Progenitor cell of endocrine pancreas (in vitro differentiated cells): ENCODE measurements around the gene RFC2. TPM values are rescaled to one million over a fixed set of nuclear protein-coding genes. Genes with fewer than 3 reads are reported as not detected.

ENCODE experiments used
- DNase-seq: peaks from one replicate; pipeline ENCODE4 v3.0.0; 2021; ENCODE audit warnings: low spot score; ENCODE audit not compliant: unreplicated experiment
- H3K27ac Mint-ChIP-seq: 2 replicates; pipeline ENCODE4 v1.8.0; 2021; ENCODE audit warnings: mild to moderate bottlenecking, moderate library complexity, mixed read lengths
- H3K27me3 Mint-ChIP-seq: 2 replicates; pipeline ENCODE4 v1.8.0; 2021; ENCODE audit warnings: mixed read lengths
- H3K36me3 Mint-ChIP-seq: 2 replicates; pipeline ENCODE4 v1.8.0; 2022; ENCODE audit warnings: mixed read lengths; ENCODE audit not compliant: insufficient read depth
- H3K4me1 Mint-ChIP-seq: 2 replicates; pipeline ENCODE4 v1.8.0; 2021; ENCODE audit warnings: low read depth, mixed read lengths
- H3K4me3 Mint-ChIP-seq: 2 replicates; pipeline ENCODE4 v1.8.0; 2021; ENCODE audit warnings: low read depth, mild to moderate bottlenecking, moderate library complexity, mixed read lengths
- H3K9me3 Mint-ChIP-seq: 2 replicates; pipeline ENCODE4 v1.8.0; 2021; ENCODE audit warnings: low read depth, mixed read lengths
- total RNA-seq: library from RNA; stranded (reverse); gene quantifications from 2 replicates; pipeline ENCODE4 v1.2.1, GENCODE V29; 2021
- TF ChIP-seq, protein P1 (sequence below): fragments of 200-600 bp; sonication (generic); IDR thresholded peaks from one replicate; pipeline ENCODE4 v1.5.0; 2021; ENCODE audit warnings: antibody characterized with exemption, mild to moderate bottlenecking; ENCODE audit not compliant: unreplicated experiment

RFC2 gene
- total RNA-seq, 1 donor from 2014 or later, result 42.1 TPM

DNA sequence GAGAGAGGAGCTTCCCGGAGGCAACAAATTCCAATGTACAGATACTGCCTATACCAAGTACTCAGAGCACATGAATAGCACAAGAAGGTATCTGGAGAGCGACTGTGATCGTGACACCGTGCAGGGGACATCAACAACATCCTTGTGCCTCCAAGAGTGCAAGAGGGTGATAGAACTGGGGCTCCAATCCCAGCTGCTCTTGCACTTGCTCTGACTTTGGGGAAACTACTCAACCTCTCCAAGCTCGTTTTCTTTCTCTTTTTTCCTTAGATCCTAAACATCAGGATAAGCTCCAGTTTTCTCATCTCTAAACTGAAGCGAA, 12.1 kb downstream of the RFC2 start:
- Mint-ChIP-seq H3K27ac (no peak overlapping the region), H3K4me3 (no peak overlapping the region), H3K9me3 (no peaks in the 10 kb centered on the region), H3K36me3 (peaks cover 28% of the 10 kb centered on the region), H3K27me3 (no peaks in the 10 kb centered on the region), H3K4me1 (peaks cover 7% of the 10 kb centered on the region)
- no peak for DNase-seq
- TF ChIP-seq, protein P1, sequence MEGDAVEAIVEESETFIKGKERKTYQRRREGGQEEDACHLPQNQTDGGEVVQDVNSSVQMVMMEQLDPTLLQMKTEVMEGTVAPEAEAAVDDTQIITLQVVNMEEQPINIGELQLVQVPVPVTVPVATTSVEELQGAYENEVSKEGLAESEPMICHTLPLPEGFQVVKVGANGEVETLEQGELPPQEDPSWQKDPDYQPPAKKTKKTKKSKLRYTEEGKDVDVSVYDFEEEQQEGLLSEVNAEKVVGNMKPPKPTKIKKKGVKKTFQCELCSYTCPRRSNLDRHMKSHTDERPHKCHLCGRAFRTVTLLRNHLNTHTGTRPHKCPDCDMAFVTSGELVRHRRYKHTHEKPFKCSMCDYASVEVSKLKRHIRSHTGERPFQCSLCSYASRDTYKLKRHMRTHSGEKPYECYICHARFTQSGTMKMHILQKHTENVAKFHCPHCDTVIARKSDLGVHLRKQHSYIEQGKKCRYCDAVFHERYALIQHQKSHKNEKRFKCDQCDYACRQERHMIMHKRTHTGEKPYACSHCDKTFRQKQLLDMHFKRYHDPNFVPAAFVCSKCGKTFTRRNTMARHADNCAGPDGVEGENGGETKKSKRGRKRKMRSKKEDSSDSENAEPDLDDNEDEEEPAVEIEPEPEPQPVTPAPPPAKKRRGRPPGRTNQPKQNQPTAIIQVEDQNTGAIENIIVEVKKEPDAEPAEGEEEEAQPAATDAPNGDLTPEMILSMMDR, result no peak

DNA sequence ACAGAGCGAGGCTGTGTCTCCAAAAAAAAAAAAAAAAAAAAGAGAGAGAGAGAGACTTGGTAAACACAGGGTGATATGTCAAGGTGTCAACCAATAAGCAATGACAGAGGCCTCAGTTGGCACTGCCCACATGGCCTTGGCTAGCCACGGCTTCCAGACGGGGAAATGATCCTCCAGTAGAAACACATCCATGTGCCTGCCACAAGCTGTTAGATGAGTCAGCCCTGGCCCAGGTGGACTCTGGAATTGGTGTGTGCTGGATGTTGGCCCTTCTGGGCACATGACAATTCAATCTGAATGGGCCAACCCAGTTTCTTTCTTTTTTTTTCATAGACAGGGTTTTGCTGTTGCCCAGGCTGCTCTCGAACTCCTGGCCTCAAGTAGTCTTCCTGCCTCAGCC, 13.7 kb downstream of the RFC2 start:
- no peak overlapping the region for H3K4me3 Mint-ChIP-seq
- H3K27me3 Mint-ChIP-seq, result no peaks in the 10 kb centered on the region
- TF ChIP-seq, protein P1, result no peak
- no peaks in the 10 kb centered on the region for H3K4me1 Mint-ChIP-seq
- peaks cover 31% of the 10 kb centered on the region for H3K36me3 Mint-ChIP-seq
- no peaks in the 10 kb centered on the region for H3K9me3 Mint-ChIP-seq
- DNase-seq, result no peak
- H3K27ac Mint-ChIP-seq, result no peak overlapping the region

DNA sequence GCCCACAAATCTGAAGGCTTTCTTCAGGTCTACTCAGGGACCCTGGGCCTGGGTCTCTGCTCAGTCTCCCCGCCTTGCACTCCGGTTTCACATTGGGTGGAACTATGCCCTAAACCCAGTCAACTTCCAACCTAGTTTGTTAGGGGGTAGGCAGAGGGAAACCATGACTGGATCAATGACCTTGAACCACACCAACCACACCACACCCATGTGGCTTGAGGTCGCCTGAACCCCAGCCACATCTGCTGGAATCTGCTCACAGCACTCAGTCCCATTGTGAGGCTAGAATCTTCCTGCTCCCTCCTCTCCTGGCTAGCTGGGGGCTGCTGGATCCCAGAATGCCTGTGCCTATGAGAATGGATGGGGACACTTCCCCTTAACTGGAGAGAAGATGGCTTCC, 17.9 kb downstream of the RFC2 start:
- H3K27me3 Mint-ChIP-seq, result no peaks in the 10 kb centered on the region
- no peaks in the 10 kb centered on the region for H3K9me3 Mint-ChIP-seq
- TF ChIP-seq, protein P1, result no peak
- no peak overlapping the region for H3K27ac Mint-ChIP-seq
- peaks cover 13% of the 10 kb centered on the region for H3K4me1 Mint-ChIP-seq
- DNase-seq, result no peak
- no peak overlapping the region for H3K4me3 Mint-ChIP-seq
- H3K36me3 Mint-ChIP-seq, result peaks cover 29% of the 10 kb centered on the region

DNA sequence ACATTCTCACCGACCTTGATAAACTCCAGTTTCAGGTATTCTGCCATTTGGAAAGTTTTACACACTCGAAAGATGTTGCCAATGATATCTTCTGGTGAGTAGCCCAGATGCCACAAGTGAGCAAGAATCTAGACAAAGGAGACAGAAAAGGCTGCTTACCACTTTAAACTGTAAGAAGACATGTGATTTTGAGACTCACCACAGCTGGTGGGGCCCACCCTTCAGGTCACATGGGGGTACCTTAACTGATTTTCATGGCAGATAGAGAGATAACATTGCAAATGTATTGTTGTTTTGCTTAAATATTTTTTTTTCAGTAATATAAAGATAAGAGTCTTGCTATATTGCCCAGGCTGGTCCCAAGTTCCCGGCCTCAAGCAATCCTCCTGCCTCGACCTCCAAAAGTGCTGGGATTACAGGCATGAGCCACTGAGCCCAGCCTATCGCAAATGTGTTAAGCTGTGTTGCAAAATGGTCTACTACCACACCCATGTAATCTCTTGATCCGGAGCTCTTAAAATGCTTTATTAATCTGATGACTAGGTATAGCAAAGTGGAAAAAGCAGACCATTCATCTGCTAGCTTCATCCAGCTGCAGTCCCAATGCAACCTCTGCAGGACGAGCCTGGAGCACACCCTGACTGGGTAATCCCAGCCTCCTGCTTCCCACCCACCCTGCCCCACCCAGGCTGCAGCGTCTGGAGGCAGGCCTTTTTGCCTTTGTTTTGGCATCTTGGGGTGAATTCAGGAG, 18.5 kb downstream of the RFC2 start:
- Mint-ChIP-seq H3K4me3 (no peak overlapping the region), H3K27ac (no peak overlapping the region), H3K4me1 (peaks cover 13% of the 10 kb centered on the region), H3K27me3 (no peaks in the 10 kb centered on the region), H3K36me3 (peaks cover 32% of the 10 kb centered on the region), H3K9me3 (no peaks in the 10 kb centered on the region)
- no peak for DNase-seq
- TF ChIP-seq, protein P1, result no peak

DNA sequence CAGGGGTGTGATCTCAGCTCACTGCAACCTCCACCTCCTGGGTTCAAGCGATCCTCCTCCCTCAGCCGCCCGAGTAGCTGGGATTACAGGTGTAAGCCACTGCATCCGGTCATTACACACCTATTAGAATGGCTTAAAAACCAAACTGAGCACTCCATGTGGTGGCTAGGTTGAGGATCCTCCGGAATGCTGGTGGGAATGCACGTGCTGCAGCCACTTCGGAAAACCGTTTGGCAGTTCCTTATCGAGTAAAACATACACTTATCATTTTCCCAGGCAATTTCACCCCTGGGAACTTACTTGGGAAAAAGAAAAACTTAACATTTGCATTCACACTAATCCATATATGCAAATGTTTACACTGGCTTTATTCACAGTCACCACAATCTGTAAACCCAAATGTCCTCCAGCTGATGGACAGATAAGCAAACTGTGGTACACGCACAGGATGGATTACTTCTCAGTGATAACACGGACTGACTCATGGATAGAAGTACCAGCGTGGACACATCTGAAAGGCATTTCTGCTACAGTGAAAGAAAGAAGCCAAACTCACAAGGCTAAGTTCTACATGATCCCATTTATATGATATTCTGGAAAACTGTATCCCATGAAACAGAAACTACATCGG, 20.4 kb downstream of the RFC2 start:
- H3K36me3 Mint-ChIP-seq, result peaks cover 33% of the 10 kb centered on the region
- H3K27me3 Mint-ChIP-seq, result no peaks in the 10 kb centered on the region
- no peak overlapping the region for H3K4me3 Mint-ChIP-seq
- DNase-seq, result no peak
- H3K9me3 Mint-ChIP-seq, result no peaks in the 10 kb centered on the region
- H3K4me1 Mint-ChIP-seq, result peaks cover 13% of the 10 kb centered on the region
- peak overlapping the region; percentile 5 for H3K27ac Mint-ChIP-seq
- TF ChIP-seq, protein P1, result no peak
